Measurements from ENCODE around the gene PTPRD. TPM values are rescaled to one million over a fixed set of nuclear protein-coding genes. Genes with fewer than 3 reads are reported as not detected.

Gene PTPRD
- total and polyA plus RNA-seq, 2 experiments from 2014 or later = 11.5 to 58.0 TPM

- no peak overlapping the region for H3K27ac ChIP-seq (ENCODE audit: low read depth)
- no peak overlapping the region for H2AFZ ChIP-seq
- H3K4me3 Mint-ChIP-seq = no peak overlapping the region
- H3K9me2 ChIP-seq (ENCODE audit: insufficient read depth) = no peaks in the 10 kb centered on the region
- H3K4me3 ChIP-seq = no peak overlapping the region
- no peaks in the 10 kb centered on the region for H3K36me3 ChIP-seq (ENCODE audit: insufficient read depth)
- peaks cover 8% of the 10 kb centered on the region for H3K4me1 Mint-ChIP-seq
- H3K9me3 Mint-ChIP-seq = peaks cover 4% of the 10 kb centered on the region; the same call in 1 of the 3 replicates
- H3F3A ChIP-seq (replicated peaks; ENCODE audit: low read depth) = no peaks in the 10 kb centered on the region
- 0 out of 3 replicates have a peak, but pooled peaks cover 3% of the 10 kb centered on the region for H3K36me3 Mint-ChIP-seq (ENCODE audit: low read depth)
- H3K4me1 ChIP-seq (ENCODE audit: insufficient read depth) = no peaks in the 10 kb centered on the region
- DNase-seq (ENCODE audit: low spot score) (no peak), ATAC-seq (no peak)
- TF ChIP-seq REST (IDR thresholded peaks at IDR 0.05; ENCODE audit: unreplicated experiment) (no peak), ZNF462 (CRISPR knock-in tag; IDR thresholded peaks at IDR 0.05) (no peak), CREB1 (CRISPR knock-in tag; IDR thresholded peaks at IDR 0.05; ENCODE audit: low read depth) (no peak), ZNF114 (CRISPR knock-in tag; IDR thresholded peaks at IDR 0.05) (no peak), JUNB (IDR thresholded peaks at IDR 0.05; ENCODE audit: unreplicated experiment) (no peak), EZH2 (IDR thresholded peaks at IDR 0.05; ENCODE audit: low read depth, unreplicated experiment) (no peak), ETS1 (IDR thresholded peaks at IDR 0.05) (no peak), STAT1 (IDR thresholded peaks at IDR 0.05; ENCODE audit: unreplicated experiment) (no peak), NANOG (IDR thresholded peaks at IDR 0.05; ENCODE audit: borderline replicate concordance) (no peak), POLR2AphosphoS5 (IDR thresholded peaks at IDR 0.05; ENCODE audit: low read depth) (no peak), EZH2phosphoT487 (IDR thresholded peaks at IDR 0.05; ENCODE audit: unreplicated experiment) (no peak), ZNF331 (CRISPR knock-in tag; IDR thresholded peaks at IDR 0.05; ENCODE audit: low read depth) (no peak)
- TF ChIP-seq, protein P1, sequence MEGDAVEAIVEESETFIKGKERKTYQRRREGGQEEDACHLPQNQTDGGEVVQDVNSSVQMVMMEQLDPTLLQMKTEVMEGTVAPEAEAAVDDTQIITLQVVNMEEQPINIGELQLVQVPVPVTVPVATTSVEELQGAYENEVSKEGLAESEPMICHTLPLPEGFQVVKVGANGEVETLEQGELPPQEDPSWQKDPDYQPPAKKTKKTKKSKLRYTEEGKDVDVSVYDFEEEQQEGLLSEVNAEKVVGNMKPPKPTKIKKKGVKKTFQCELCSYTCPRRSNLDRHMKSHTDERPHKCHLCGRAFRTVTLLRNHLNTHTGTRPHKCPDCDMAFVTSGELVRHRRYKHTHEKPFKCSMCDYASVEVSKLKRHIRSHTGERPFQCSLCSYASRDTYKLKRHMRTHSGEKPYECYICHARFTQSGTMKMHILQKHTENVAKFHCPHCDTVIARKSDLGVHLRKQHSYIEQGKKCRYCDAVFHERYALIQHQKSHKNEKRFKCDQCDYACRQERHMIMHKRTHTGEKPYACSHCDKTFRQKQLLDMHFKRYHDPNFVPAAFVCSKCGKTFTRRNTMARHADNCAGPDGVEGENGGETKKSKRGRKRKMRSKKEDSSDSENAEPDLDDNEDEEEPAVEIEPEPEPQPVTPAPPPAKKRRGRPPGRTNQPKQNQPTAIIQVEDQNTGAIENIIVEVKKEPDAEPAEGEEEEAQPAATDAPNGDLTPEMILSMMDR (conservative IDR thresholded peaks at IDR 0.05; ENCODE audit: low read depth in 2 of 2) = no peak
- H3K27me3 Mint-ChIP-seq (ENCODE audit: insufficient read depth, low read depth, poor library complexity) = no peaks in the 10 kb centered on the region
- no peak overlapping the region for H3K4me2 ChIP-seq
- H3K27me3 ChIP-seq (ENCODE audit: insufficient read depth) = no peaks in the 10 kb centered on the region
- H3K27ac Mint-ChIP-seq = no peak overlapping the region
- H3K79me2 ChIP-seq (replicated peaks; ENCODE audit: insufficient read depth) = no peaks in the 10 kb centered on the region
- no peaks in the 10 kb centered on the region for H4K20me1 ChIP-seq (replicated peaks; ENCODE audit: insufficient read depth)
Measured at GRCh38 chr9:9743822-9744221, 869.0 kb downstream of the PTPRD start.
